HFFc6 (cell line): ENCODE results near the gene MRLN. TPM values are rescaled to one million over a fixed set of nuclear protein-coding genes. Genes with fewer than 3 reads are reported as not detected.

ENCODE experiments used
- DNase-seq: peaks from one replicate; pipeline ENCODE4 v3.0.0-alpha.2; 2018
- H3K27ac Mint-ChIP-seq: 2 replicates; pipeline ENCODE4 v1.8.0; 2020; ENCODE audit warnings: mild to moderate bottlenecking, mixed read lengths
- H3K27me3 Mint-ChIP-seq: 2 replicates; pipeline ENCODE4 v1.8.0; 2021; ENCODE audit warnings: mild to moderate bottlenecking, moderate library complexity, mixed read lengths; ENCODE audit not compliant: insufficient read depth
- H3K36me3 Mint-ChIP-seq: 2 replicates; pipeline ENCODE4 v1.8.0; 2021; ENCODE audit warnings: low read depth, mixed read lengths
- H3K4me1 Mint-ChIP-seq: 2 replicates; pipeline ENCODE4 v1.8.0; 2020; ENCODE audit warnings: low read depth, mixed read lengths
- H3K4me3 Mint-ChIP-seq: 2 replicates; pipeline ENCODE4 v1.8.0; 2020; ENCODE audit warnings: mild to moderate bottlenecking, moderate library complexity, mixed read lengths
- H3K9me3 Mint-ChIP-seq: 2 replicates; pipeline ENCODE4 v1.8.0; 2020; ENCODE audit warnings: mild to moderate bottlenecking, mixed read lengths
- total RNA-seq, 6 experiments: library from RNA; stranded (reverse); fragmentation: NEBNext Ultra II Directional; extraction: Animal tissue kit (Norgen Biotek cat#: 25700); gene quantifications; 2 replicates in 1 of 6; 3 replicates in 5 of 6; pipeline ENCODE4 v1.2.3, GENCODE V29; 2021
- TF ChIP-seq, protein P1 (sequence below): fragments of 200-600 bp; sonication (generic); IDR thresholded peaks from 2 replicates; pipeline ENCODE4 v1.5.0; 2021; ENCODE audit warnings: antibody characterized with exemption, mild to moderate bottlenecking

The MRLN gene
- total RNA-seq, 6 experiments from 2014 or later: not detected

DNA sequence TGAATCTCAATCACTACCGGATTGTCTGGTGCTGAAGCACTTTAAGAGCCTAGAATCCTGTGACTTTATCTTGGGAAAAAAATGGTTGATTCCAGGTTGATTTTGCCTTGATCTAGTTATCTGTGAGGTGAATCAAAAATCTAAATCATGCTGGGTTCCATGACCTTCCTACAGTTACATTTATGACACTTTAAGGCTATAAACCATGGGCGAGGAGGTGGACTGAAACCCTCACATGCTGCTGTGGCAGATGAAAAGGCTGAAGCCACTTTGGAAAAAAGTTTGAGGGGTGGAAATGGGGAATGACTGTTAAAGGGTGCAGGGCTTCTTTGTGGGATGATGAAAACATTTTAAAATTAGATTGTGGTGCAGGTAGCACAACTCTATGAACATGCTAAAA lies 61.1 kb downstream of the MRLN start:
- Mint-ChIP-seq H3K4me1 (no peaks in the 10 kb centered on the region), H3K9me3 (no peaks in the 10 kb centered on the region), H3K27me3 (no peaks in the 10 kb centered on the region), H3K4me3 (no peak overlapping the region), H3K27ac (no peak overlapping the region), H3K36me3 (no peaks in the 10 kb centered on the region)
- TF ChIP-seq, protein P1, sequence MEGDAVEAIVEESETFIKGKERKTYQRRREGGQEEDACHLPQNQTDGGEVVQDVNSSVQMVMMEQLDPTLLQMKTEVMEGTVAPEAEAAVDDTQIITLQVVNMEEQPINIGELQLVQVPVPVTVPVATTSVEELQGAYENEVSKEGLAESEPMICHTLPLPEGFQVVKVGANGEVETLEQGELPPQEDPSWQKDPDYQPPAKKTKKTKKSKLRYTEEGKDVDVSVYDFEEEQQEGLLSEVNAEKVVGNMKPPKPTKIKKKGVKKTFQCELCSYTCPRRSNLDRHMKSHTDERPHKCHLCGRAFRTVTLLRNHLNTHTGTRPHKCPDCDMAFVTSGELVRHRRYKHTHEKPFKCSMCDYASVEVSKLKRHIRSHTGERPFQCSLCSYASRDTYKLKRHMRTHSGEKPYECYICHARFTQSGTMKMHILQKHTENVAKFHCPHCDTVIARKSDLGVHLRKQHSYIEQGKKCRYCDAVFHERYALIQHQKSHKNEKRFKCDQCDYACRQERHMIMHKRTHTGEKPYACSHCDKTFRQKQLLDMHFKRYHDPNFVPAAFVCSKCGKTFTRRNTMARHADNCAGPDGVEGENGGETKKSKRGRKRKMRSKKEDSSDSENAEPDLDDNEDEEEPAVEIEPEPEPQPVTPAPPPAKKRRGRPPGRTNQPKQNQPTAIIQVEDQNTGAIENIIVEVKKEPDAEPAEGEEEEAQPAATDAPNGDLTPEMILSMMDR: no peak
- no peak for DNase-seq

GRCh38 chr10:59688921-59689351 lies 64.3 kb downstream of the MRLN start:
- no peaks in the 10 kb centered on the region for H3K27me3 Mint-ChIP-seq
- no peaks in the 10 kb centered on the region for H3K36me3 Mint-ChIP-seq
- H3K4me1 Mint-ChIP-seq: no peaks in the 10 kb centered on the region
- H3K27ac Mint-ChIP-seq: no peak overlapping the region
- H3K4me3 Mint-ChIP-seq: no peak overlapping the region
- DNase-seq: no peak
- H3K9me3 Mint-ChIP-seq: peaks cover 7% of the 10 kb centered on the region
- TF ChIP-seq, protein P1: no peak

DNA sequence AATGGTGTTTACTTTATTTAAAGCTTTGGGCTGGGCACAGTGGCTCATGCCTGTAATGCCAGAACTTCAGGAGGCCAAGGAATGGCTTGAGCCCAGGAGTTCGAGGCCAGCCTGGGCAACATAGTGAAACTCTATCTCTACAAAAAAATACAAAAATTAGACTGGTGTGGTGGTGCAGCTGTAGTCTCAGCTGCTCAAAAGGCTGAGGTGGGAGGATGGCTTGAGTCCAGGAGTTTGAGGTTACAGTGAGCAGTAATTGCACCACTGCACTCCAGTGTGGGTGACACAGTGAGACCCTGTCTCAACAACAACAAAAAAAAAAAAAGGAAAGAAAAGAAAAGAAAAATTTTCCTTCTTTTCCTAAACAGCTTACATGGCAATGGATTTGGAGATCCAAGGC lies 65.6 kb downstream of the MRLN start:
- Mint-ChIP-seq H3K27me3 (no peaks in the 10 kb centered on the region), H3K4me3 (no peak overlapping the region), H3K4me1 (no peaks in the 10 kb centered on the region), H3K27ac (no peak overlapping the region), H3K9me3 (peaks cover 7% of the 10 kb centered on the region), H3K36me3 (no peaks in the 10 kb centered on the region)
- no peak for DNase-seq
- TF ChIP-seq, protein P1: no peak

Other genes with a start within 250 kb of the MRLN start
- gene SLC16A9, start 43.6 kb downstream of the MRLN start, total RNA-seq: not detected
- gene CCDC6, start 153.1 kb upstream of the MRLN start, total RNA-seq: 10 to 100 TPM; 33.0 to 43.0 (median 36.7) TPM